ENCODE measurements around the gene CDKAL1. TPM values are rescaled to one million over a fixed set of nuclear protein-coding genes. Genes with fewer than 3 reads are reported as not detected.

Gene CDKAL1
- total RNA-seq, 1 donor from 2014 or later = 24.8 TPM

- Mint-ChIP-seq H3K9me3 (ENCODE audit: unreplicated experiment) (peaks cover 6% of the 10 kb centered on the region), H3K36me3 (ENCODE audit: unreplicated experiment) (no peaks in the 10 kb centered on the region), H3K27me3 (ENCODE audit: unreplicated experiment) (peaks cover 7% of the 10 kb centered on the region), H3K4me1 (ENCODE audit: low read depth, unreplicated experiment) (no peaks in the 10 kb centered on the region), H3K27ac (ENCODE audit: unreplicated experiment) (no peak overlapping the region), H3K4me3 (ENCODE audit: unreplicated experiment) (no peak overlapping the region)
- no peak for DNase-seq
- TF ChIP-seq CTCF (IDR thresholded peaks at IDR 0.05; ENCODE audit: partially characterized antibody, unreplicated experiment) = no peak
Measured at GRCh38 chr6:21026576-21027273, 492.5 kb downstream of the CDKAL1 start.

GRCh38 chr6:21027507-21027906 lies 493.2 kb downstream of the CDKAL1 start:
- Mint-ChIP-seq H3K27me3 (ENCODE audit: unreplicated experiment) (peaks cover 7% of the 10 kb centered on the region), H3K36me3 (ENCODE audit: unreplicated experiment) (no peaks in the 10 kb centered on the region), H3K4me1 (ENCODE audit: low read depth, unreplicated experiment) (no peaks in the 10 kb centered on the region), H3K9me3 (ENCODE audit: unreplicated experiment) (peaks cover 6% of the 10 kb centered on the region), H3K27ac (ENCODE audit: unreplicated experiment) (no peak overlapping the region), H3K4me3 (ENCODE audit: unreplicated experiment) (no peak overlapping the region)
- DNase-seq = no peak
- TF ChIP-seq CTCF (IDR thresholded peaks at IDR 0.05; ENCODE audit: partially characterized antibody, unreplicated experiment) = no peak

GRCh38 chr6:21031182-21031581 lies 496.9 kb downstream of the CDKAL1 start:
- Mint-ChIP-seq H3K9me3 (ENCODE audit: unreplicated experiment) (peaks cover 6% of the 10 kb centered on the region), H3K4me3 (ENCODE audit: unreplicated experiment) (no peak overlapping the region), H3K4me1 (ENCODE audit: low read depth, unreplicated experiment) (no peaks in the 10 kb centered on the region), H3K27ac (ENCODE audit: unreplicated experiment) (no peak overlapping the region), H3K27me3 (ENCODE audit: unreplicated experiment) (peaks cover 5% of the 10 kb centered on the region), H3K36me3 (ENCODE audit: unreplicated experiment) (no peaks in the 10 kb centered on the region)
- no peak for TF ChIP-seq CTCF (IDR thresholded peaks at IDR 0.05; ENCODE audit: partially characterized antibody, unreplicated experiment)
- no peak for DNase-seq

GRCh38 chr6:21033084-21033483 lies 498.8 kb downstream of the CDKAL1 start:
- Mint-ChIP-seq H3K4me3 (ENCODE audit: unreplicated experiment) (no peak overlapping the region), H3K9me3 (ENCODE audit: unreplicated experiment) (peaks cover 2% of the 10 kb centered on the region), H3K27ac (ENCODE audit: unreplicated experiment) (no peak overlapping the region), H3K36me3 (ENCODE audit: unreplicated experiment) (no peaks in the 10 kb centered on the region), H3K4me1 (ENCODE audit: low read depth, unreplicated experiment) (no peaks in the 10 kb centered on the region), H3K27me3 (ENCODE audit: unreplicated experiment) (peaks cover 2% of the 10 kb centered on the region)
- no peak for TF ChIP-seq CTCF (IDR thresholded peaks at IDR 0.05; ENCODE audit: partially characterized antibody, unreplicated experiment)
- DNase-seq = no peak

- Mint-ChIP-seq H3K4me1 (ENCODE audit: low read depth, unreplicated experiment) (no peaks in the 10 kb centered on the region), H3K36me3 (ENCODE audit: unreplicated experiment) (no peaks in the 10 kb centered on the region), H3K27me3 (ENCODE audit: unreplicated experiment) (peaks cover 2% of the 10 kb centered on the region), H3K9me3 (ENCODE audit: unreplicated experiment) (peaks cover 2% of the 10 kb centered on the region), H3K4me3 (ENCODE audit: unreplicated experiment) (no peak overlapping the region), H3K27ac (ENCODE audit: unreplicated experiment) (no peak overlapping the region)
- no peak for TF ChIP-seq CTCF (IDR thresholded peaks at IDR 0.05; ENCODE audit: partially characterized antibody, unreplicated experiment)
- DNase-seq = no peak
Measured at GRCh38 chr6:21033575-21034026, 499.3 kb downstream of the CDKAL1 start.

Data from glutamatergic neuron (in vitro differentiated cells).